K562 treated with DMSO at 1 percent for 24 hours (cell line): ENCODE data around the gene ESAM. TPM values are rescaled to one million over a fixed set of nuclear protein-coding genes. Genes with fewer than 3 reads are reported as not detected.

Source experiments
- total RNA-seq: library from RNA; unstranded; fragments of 300-600 nt; gene quantifications from 2 replicates; pipeline ENCODE4 v1.2.3, GENCODE V29; 2022; ENCODE audit warnings: low read depth; ENCODE audit not compliant: insufficient read depth

The ESAM gene
- total RNA-seq: 0.71 and 1.1 TPM in 2 replicates

GRCh38 chr11:124762105-124762623 is at the start of gene ESAM:
TSS of gene ESAM (minus strand) at chr11:124762290. CDS start at chr11:124762154, 136 bp downstream.

GRCh38 chr11:124800226-124800929 is 38.3 kb upstream of the ESAM start, which contains the start of gene MSANTD2:
TSS of gene MSANTD2 (minus strand) at chr11:124800406. CDS start at chr11:124800380, 26 bp downstream.

GRCh38 chr11:124751741-124752470 is 10.2 kb downstream of the ESAM start, which contains the start of gene VSIG2:
TSS of gene VSIG2 (minus strand) at chr11:124752255. CDS start at chr11:124752137, 118 bp downstream.

GRCh38 chr11:124739479-124740276 is 22.4 kb downstream of the ESAM start, which contains the start of gene NRGN:
TSS of gene NRGN (plus strand) at chr11:124739942. CDS start at chr11:124740085, 143 bp downstream.

Other genes starting within 250 kb of the ESAM start
- gene OR8B12, start 218.6 kb downstream of the ESAM start, total RNA-seq: not detected in 2 replicates
- 0.25 and 0.31 TPM in 2 replicates for gene OR8A1, start 192.3 kb downstream of the ESAM start, total RNA-seq
- 0.94 and 1.3 TPM in 2 replicates for gene PANX3, start 150.9 kb downstream of the ESAM start, total RNA-seq
- 22.8 and 27.7 TPM in 2 replicates for gene TBRG1, start 139.4 kb downstream of the ESAM start, total RNA-seq
- gene SIAE, start 88.6 kb downstream of the ESAM start, total RNA-seq: 3.6 and 3.9 TPM in 2 replicates
- gene SPA17, start 88.4 kb downstream of the ESAM start, total RNA-seq: 7.9 and 12.9 TPM in 2 replicates
- gene NRGN, start 22.3 kb downstream of the ESAM start, total RNA-seq: 17.7 and 18.4 TPM in 2 replicates
- gene VSIG2, start 10.0 kb downstream of the ESAM start, total RNA-seq: not detected in 2 replicates
- 3.2 and 4.7 TPM in 2 replicates for gene MSANTD2, start 38.1 kb upstream of the ESAM start, total RNA-seq
- gene ROBO3, start 103.1 kb upstream of the ESAM start, total RNA-seq: 1.3 and 2.5 TPM in 2 replicates
- not detected in 2 replicates for gene ROBO4, start 135.6 kb upstream of the ESAM start, total RNA-seq
- gene HEPN1, start 157.0 kb upstream of the ESAM start, total RNA-seq: not detected in 2 replicates
- gene HEPACAM, start 173.8 kb upstream of the ESAM start, total RNA-seq: not detected in 2 replicates
- gene CCDC15, start 191.9 kb upstream of the ESAM start, total RNA-seq: 2.4 and 4.6 TPM in 2 replicates